H7 (cell line): ENCODE measurements around the gene NOL4L. TPM values are rescaled to one million over a fixed set of nuclear protein-coding genes. Genes with fewer than 3 reads are reported as not detected.

ENCODE experiments used
- DNase-seq: peaks from one replicate; pipeline ENCODE4 v3.0.0; 2012
- H3K27me3 ChIP-seq: 2 replicates; pipeline ENCODE4 v1.6.0; 2011; ENCODE audit warnings: mild to moderate bottlenecking, low read length; ENCODE audit not compliant: control insufficient read depth, insufficient read depth
- H3K36me3 ChIP-seq: replicated peaks from 2 replicates; pipeline ENCODE4 v1.5.1; 2011; ENCODE audit warnings: low read length; ENCODE audit not compliant: control insufficient read depth, insufficient read depth
- H3K4me3 ChIP-seq: 2 replicates; pipeline ENCODE4 v1.5.1; 2011; ENCODE audit warnings: low read depth, mild to moderate bottlenecking, control low read depth, low read length, moderate library complexity; ENCODE audit not compliant: insufficient read depth
- total RNA-seq: library from RNA; depleted of rRNA; stranded (reverse); fragments of >200 nt; shearing (Covaris generic); gene quantifications from 2 replicates; pipeline ENCODE4 v1.2.3, GENCODE V29; 2014

NOL4L gene
- total RNA-seq, 1 experiment from 2014 or later = 26.6 TPM

- DNase-seq = peak; percentile 86
- Histone ChIP-seq H3K27me3 (no peaks in the 10 kb centered on the region), H3K36me3 (peaks cover 15% of the 10 kb centered on the region), H3K4me3 (peak overlapping the region; percentile 58)
Measured at GRCh38 chr20:32458061-32458836, 126.9 kb downstream of the NOL4L start.

GRCh38 chr20:32457479-32457986 is 127.6 kb downstream of the NOL4L start:
- H3K36me3 ChIP-seq = peaks cover 21% of the 10 kb centered on the region
- no peaks in the 10 kb centered on the region for H3K27me3 ChIP-seq
- H3K4me3 ChIP-seq = peak overlapping the region; percentile 58
- DNase-seq = peak; percentile 100

- DNase-seq = peak; percentile 100
- Histone ChIP-seq H3K4me3 (peak overlapping the region; percentile 58), H3K36me3 (peaks cover 23% of the 10 kb centered on the region), H3K27me3 (no peaks in the 10 kb centered on the region)
Measured at GRCh38 chr20:32456869-32457478, 128.2 kb downstream of the NOL4L start.

- Histone ChIP-seq H3K27me3 (no peaks in the 10 kb centered on the region), H3K4me3 (no peak overlapping the region), H3K36me3 (peaks cover 31% of the 10 kb centered on the region)
- no peak for DNase-seq
Measured at GRCh38 chr20:32455901-32456701, 129.0 kb downstream of the NOL4L start.

GRCh38 chr20:32455171-32455900 is 129.8 kb downstream of the NOL4L start:
- no peak for DNase-seq
- H3K4me3 ChIP-seq = no peak overlapping the region
- H3K36me3 ChIP-seq = peaks cover 33% of the 10 kb centered on the region
- no peaks in the 10 kb centered on the region for H3K27me3 ChIP-seq

DNA sequence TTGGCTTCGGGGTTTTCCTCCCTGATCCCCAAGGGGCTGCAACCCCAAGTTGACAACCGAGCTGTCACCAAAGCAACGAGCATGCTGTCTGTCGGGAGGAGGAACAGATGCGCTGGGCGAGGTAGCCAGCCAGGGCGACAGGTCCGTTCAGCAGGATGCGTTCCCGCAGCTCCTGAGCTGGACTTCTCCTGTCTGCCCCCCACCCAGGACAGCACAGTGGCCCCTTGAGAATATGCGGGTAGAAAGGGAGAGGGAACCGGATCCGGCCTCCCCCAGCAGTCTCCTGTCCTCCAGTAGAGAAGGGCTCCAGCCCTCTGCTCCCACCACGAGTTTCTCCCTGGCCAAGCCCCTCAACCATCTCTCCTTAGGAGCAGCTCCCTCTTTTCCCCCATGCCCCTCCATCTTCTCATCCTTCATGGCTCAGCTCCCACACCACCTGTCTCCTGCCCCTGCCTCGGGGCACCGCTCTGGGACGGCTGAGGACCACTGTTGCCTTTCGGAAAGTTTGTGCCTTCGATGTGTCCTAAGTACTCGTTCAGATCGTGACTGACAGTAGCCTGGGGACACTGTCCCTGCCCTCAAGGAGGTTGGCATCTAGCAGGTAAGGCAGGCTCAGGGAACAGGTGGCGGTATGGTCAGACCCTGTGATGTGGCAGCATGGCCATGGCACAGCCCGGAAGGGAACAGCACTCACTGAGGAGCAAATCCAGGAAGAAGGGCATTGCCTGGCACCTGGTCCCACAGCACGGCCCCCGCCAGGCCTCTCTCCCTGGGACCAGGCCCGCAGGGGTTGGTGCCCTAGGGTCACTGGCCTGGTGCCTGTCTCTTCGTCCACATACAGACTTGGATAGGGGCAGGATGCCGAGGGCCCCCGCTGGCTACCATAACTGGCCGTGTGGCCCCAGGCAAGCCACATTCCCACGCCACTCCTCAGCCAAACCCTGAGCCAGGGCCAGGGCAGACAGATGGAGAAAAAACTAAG is 130.7 kb downstream of the NOL4L start:
- DNase-seq = no peak
- Histone ChIP-seq H3K27me3 (no peaks in the 10 kb centered on the region), H3K36me3 (peaks cover 40% of the 10 kb centered on the region), H3K4me3 (no peak overlapping the region)

- no peak overlapping the region for H3K4me3 ChIP-seq
- peaks cover 42% of the 10 kb centered on the region for H3K36me3 ChIP-seq
- no peaks in the 10 kb centered on the region for H3K27me3 ChIP-seq
- DNase-seq = no peak
Measured at GRCh38 chr20:32453467-32454163, 131.5 kb downstream of the NOL4L start.

DNA sequence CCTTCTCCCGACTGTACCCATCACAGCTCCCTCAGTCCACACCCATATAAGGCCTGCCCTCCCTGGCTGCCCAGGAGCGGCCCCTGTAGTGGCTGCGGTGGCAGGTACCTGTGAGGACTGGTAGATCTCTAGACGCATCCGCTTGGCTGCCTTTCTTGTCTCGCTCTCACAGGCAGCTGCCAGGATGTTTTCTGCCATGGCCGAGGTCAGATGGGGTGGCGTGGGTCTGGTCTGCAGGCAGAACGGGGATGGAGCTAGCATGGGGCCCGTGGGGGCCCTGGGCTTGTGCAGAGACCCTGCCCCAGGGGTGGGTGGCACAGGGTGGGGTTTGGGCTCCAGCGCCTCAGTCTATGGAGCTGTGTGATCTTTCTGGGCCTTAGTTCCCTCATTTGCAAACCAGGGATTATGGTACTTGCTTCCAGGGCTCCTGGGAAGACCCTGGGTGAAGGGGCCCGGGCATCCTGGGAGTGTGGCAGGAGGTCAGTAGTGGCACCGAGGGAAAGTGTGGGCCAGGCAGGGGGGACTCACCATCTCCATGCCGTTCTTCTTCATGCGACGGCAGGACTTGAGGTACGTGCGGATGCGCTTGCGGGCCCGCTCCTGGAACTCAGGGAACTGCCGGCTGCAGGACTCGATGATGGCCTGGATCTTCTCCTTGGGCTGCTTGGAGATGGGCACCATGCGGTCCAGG is 132.2 kb downstream of the NOL4L start:
- no peak overlapping the region for H3K4me3 ChIP-seq
- no peaks in the 10 kb centered on the region for H3K27me3 ChIP-seq
- peaks cover 48% of the 10 kb centered on the region for H3K36me3 ChIP-seq
- no peak for DNase-seq

DNA sequence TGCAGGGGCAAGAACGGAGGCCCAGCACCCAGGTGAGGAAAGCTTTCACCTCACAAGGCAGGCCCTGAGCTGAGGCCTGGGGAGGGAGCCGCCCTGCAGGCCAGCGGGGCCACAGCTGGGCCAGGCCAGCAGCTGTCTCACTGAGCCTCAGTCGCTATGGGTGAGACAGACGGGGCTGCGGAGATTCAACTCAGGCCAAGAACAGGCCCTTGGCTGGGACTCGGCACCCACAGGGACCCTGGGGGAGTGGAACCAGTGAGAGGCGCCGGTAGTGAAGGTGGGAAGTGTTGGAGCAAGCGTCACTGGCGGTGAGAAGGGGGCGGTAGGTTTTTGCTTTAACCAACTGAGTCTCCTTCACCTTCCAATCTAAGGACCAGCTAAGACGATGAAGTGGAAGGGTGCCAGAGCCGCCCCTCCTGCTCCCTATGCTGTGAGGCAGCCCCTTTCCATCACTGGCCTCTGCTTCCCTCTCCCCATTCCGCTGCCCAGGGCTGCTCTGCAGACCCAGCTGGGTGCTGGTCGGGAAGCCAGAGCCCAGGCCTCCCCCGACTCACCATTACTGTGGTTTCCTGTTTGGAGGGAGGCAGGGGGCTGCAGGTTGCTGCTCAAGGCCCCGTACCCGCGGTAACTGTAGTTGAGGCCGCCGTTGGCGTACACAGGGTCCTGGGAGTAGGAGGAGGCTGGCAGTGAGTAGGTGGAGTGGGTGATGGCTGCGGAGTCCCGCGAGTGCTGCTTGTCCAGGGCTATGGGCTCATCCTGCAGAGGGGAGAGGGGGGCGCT is 133.3 kb downstream of the NOL4L start:
- peak; percentile 70 for DNase-seq
- H3K27me3 ChIP-seq = no peaks in the 10 kb centered on the region
- H3K36me3 ChIP-seq = peaks cover 54% of the 10 kb centered on the region
- H3K4me3 ChIP-seq = no peak overlapping the region

GRCh38 chr20:32451340-32451681 is 133.8 kb downstream of the NOL4L start:
- H3K36me3 ChIP-seq = peaks cover 59% of the 10 kb centered on the region
- DNase-seq = peak; percentile 50
- H3K4me3 ChIP-seq = no peak overlapping the region
- no peaks in the 10 kb centered on the region for H3K27me3 ChIP-seq

- Histone ChIP-seq H3K4me3 (no peak overlapping the region), H3K36me3 (peaks cover 59% of the 10 kb centered on the region), H3K27me3 (no peaks in the 10 kb centered on the region)
- DNase-seq = peak; percentile 50
Measured at GRCh38 chr20:32450484-32451061, 134.6 kb downstream of the NOL4L start.
